ENCODE results near the gene GSC.

The GSC gene

DNA sequence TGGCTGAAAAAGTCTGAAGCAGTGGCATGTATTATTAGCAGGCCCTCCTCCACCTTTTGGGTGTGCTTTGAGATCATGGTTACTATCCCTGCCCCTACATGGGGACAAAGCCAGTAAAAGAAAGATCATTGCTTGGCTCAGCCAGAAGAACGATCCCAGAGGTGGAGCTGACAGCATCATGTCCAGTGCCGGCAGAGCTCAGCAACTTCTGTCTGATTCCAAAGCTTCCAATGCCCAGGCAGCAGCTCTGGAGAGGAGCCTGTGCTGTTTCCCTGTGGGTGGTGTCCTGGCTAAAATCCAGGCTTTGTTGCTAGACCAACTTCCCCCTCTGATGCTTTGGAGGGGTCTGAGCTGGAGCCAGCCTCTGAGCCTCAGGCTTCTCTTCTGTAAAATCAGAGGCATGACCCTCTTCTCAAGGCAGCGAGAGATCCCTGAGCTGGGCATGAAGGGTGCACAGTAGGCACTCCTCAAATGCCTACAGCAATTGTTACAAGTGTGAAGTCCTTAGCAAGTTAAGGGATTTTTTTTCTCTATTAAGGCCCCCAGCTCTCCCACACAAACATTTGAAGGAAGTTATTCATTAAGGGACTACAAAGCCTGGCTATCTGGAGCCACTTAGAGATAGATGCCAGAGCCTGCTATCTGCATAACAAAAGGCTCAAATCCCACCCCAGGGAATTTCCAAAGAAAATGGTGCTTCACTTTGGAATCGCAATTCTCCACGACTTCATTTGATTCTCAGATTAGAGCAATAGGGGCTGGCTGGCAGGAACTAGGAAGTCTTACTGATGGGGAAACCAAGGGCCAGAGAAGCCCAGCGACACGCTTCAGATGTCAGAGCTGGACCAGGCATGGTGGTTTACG is 10.9 kb upstream of the GSC start:
- Mint-ChIP-seq H3K27ac (ENCODE audit: low read depth) (no peak overlapping the region), H3K4me3 (no peak overlapping the region), H3K36me3 (ENCODE audit: insufficient read depth) (no peaks in the 10 kb centered on the region), H3K4me1 (peaks cover under 1% of the 10 kb centered on the region), H3K9me3 (no peaks in the 10 kb centered on the region), H3K27me3 (peaks cover 64% of the 10 kb centered on the region)
- ATAC-seq (replicated peaks; ENCODE audit: extremely low read depth, poor library complexity, severe bottlenecking) (no peak), DNase-seq (ENCODE audit: low spot score in 2 of 2) (no peak)

DNA sequence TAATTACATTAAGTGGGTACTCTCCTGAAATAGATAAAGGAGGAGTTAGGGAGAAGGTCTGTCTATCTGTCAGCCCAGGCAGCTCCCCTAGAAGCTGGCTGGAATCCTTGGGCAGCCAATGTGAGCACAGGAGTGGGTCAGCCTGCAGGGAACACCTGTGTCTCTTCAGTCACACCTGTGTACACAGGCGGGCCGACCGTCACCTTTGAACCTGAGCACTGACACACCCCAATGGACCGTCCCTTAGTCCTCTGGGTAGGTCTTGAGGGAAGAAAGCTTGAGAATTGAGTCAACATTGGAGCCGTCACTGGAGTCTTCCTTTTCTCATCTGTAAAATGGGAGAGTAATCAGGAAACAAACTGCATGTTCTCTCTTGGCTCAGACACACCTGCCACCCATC is 9.8 kb upstream of the GSC start:
- no peak overlapping the region for H3K27ac Mint-ChIP-seq (ENCODE audit: low read depth)
- H3K9me3 Mint-ChIP-seq, result no peaks in the 10 kb centered on the region
- peaks cover 5% of the 10 kb centered on the region for H3K4me1 Mint-ChIP-seq
- H3K4me3 Mint-ChIP-seq, result no peak overlapping the region
- peaks cover 71% of the 10 kb centered on the region for H3K27me3 Mint-ChIP-seq
- ATAC-seq (replicated peaks; ENCODE audit: extremely low read depth, poor library complexity, severe bottlenecking), result no peak
- peaks cover 3% of the 10 kb centered on the region for H3K36me3 Mint-ChIP-seq (ENCODE audit: insufficient read depth)
- DNase-seq (ENCODE audit: low spot score in 2 of 2), result no peak

DNA sequence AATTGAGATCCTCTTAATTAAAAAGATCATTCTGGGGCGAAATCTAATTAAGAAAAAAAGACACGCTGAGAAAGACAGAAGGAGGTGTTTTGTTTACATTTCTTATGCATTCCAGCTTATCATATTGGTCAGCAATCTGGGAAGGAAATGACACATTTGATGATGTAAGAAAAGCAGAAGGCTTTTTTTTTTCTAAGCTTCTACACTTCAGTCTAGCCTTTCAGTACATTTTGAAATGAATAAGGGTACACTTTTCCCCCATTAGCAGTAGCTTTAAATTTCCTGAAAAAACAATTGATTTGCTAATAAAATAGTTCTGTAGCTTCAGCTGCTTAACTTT is 5.9 kb upstream of the GSC start:
- H3K4me1 Mint-ChIP-seq, result peaks cover 5% of the 10 kb centered on the region
- H3K27me3 Mint-ChIP-seq, result peaks cover 93% of the 10 kb centered on the region
- peaks cover 6% of the 10 kb centered on the region for H3K36me3 Mint-ChIP-seq (ENCODE audit: insufficient read depth)
- no peak for ATAC-seq (replicated peaks; ENCODE audit: extremely low read depth, poor library complexity, severe bottlenecking)
- no peak overlapping the region for H3K27ac Mint-ChIP-seq (ENCODE audit: low read depth)
- no peak for DNase-seq (ENCODE audit: low spot score in 2 of 2)
- no peak overlapping the region for H3K4me3 Mint-ChIP-seq
- no peaks in the 10 kb centered on the region for H3K9me3 Mint-ChIP-seq

DNA sequence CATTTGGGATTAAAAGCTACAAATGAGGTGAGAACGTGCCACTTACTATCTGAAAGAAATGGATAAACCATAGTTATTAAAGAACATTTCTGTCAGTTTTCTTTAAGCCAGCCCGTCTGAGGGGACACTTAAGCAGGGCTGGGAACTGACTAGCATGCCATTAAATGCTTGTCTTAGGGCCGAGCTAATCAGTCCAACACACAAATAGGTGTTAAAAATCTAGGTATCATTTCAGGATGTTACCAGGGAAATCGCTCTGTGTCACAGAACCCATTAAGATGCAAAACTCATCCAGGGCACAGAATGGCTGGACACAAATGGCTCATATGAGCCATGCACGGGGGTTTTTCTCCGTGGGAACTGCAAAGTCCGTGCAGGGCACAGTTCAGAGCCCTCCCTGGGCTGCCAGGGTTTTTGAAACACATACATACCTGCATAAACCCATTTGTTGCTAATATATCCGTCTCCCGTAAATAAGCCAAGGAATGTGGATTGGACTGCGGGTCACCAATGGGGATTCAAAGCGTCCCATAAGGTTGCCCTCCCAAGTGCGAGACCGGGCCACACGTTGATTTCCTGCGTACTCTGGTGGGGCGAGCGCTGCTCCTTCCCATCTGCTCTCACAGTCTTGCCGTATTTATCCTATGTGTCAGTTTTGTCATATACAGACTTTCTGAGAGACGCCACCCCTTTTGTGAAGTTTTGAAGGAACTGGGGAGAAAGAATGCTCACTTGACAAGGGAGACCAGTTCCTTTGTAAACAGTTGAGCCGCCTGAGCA is 5.4 kb upstream of the GSC start:
- H3K9me3 Mint-ChIP-seq, result no peaks in the 10 kb centered on the region
- H3K27ac Mint-ChIP-seq (ENCODE audit: low read depth), result no peak overlapping the region
- ATAC-seq (replicated peaks; ENCODE audit: extremely low read depth, poor library complexity, severe bottlenecking) (no peak), DNase-seq (ENCODE audit: low spot score in 2 of 2) (no peak)
- H3K36me3 Mint-ChIP-seq (ENCODE audit: insufficient read depth), result peaks cover 6% of the 10 kb centered on the region
- H3K4me3 Mint-ChIP-seq, result no peak overlapping the region
- H3K27me3 Mint-ChIP-seq, result peaks cover 96% of the 10 kb centered on the region
- H3K4me1 Mint-ChIP-seq, result peaks cover 5% of the 10 kb centered on the region

DNA sequence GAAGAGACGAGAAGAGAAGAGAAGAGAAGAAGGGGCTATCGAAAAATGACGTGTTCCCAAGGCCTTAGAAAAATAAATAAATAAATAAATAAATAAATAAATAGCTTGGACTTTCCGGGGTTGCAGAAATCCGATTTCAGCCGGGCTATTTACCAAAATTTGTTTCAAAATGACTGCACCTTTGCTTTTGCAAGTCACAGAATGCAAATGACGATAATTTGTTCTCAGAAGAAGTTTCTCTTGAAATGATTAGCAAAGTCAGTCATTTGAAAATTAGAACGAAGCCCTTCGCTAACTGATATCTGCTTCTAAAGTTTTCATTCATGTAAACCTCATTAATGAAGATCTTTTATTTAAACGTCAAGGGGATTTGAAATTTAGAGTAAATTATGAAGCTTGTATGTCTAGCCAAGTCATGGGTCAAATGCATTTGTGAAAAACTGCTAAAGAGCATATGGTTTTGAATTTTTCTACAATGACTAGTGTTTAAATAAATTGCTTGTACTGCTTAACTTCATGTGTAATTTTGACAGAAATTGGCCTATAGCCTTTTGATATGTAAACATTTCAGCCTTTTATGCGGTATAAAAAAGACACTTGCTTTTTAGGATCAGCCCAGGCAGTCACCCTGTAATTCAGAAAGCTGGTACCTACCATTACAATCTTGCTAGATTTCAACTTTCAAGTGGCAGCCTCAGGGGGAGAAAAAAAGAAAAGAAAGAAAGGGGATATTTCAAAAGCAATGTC is 4.6 kb upstream of the GSC start:
- H3K27ac Mint-ChIP-seq (ENCODE audit: low read depth), result no peak overlapping the region
- DNase-seq (ENCODE audit: low spot score in 2 of 2) (no peak), ATAC-seq (replicated peaks; ENCODE audit: extremely low read depth, poor library complexity, severe bottlenecking) (no peak)
- H3K9me3 Mint-ChIP-seq, result no peaks in the 10 kb centered on the region
- H3K4me3 Mint-ChIP-seq, result no peak overlapping the region
- peaks cover 6% of the 10 kb centered on the region for H3K36me3 Mint-ChIP-seq (ENCODE audit: insufficient read depth)
- H3K27me3 Mint-ChIP-seq, result peaks cover 94% of the 10 kb centered on the region
- peaks cover 5% of the 10 kb centered on the region for H3K4me1 Mint-ChIP-seq

DNA sequence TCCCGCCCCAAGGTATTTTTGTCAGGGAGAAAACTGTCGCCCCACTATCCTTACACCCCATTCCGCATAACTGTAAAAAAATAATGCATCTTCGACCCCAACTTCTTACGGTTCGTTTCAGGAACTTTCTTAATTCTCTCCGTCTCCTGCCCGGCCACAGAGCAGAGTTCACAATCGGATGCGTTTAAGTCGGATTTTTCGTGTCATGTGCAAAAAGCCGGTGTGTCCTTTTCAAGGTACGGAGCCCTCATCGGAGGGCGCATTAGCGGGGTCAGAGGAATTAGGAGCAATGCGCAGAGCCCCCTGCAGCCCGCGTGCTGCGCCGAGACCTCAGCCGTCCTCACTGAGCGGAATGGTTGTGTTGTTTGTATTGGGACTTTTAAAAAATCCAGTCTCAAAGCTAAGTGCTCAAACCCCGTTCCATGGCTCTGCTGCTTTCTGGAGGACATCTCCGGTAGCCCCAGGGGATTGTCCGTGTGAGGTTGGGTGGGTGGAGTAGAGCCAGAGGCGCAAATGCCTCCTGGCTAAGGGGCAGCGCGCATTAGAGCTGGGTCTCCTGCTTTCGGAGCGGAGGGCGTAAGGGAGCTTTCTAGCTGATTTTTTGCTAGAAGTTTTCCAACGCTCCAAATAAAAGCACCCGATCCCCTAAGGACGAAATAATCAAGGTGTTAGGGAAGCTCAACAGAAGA is 3.9 kb upstream of the GSC start:
- DNase-seq (ENCODE audit: low spot score in 2 of 2) (no peak), ATAC-seq (replicated peaks; ENCODE audit: extremely low read depth, poor library complexity, severe bottlenecking) (no peak)
- peaks cover 94% of the 10 kb centered on the region for H3K27me3 Mint-ChIP-seq
- no peaks in the 10 kb centered on the region for H3K9me3 Mint-ChIP-seq
- H3K4me3 Mint-ChIP-seq, result no peak overlapping the region
- H3K36me3 Mint-ChIP-seq (ENCODE audit: insufficient read depth), result peaks cover 6% of the 10 kb centered on the region
- peaks cover 5% of the 10 kb centered on the region for H3K4me1 Mint-ChIP-seq
- no peak overlapping the region for H3K27ac Mint-ChIP-seq (ENCODE audit: low read depth)

DNA sequence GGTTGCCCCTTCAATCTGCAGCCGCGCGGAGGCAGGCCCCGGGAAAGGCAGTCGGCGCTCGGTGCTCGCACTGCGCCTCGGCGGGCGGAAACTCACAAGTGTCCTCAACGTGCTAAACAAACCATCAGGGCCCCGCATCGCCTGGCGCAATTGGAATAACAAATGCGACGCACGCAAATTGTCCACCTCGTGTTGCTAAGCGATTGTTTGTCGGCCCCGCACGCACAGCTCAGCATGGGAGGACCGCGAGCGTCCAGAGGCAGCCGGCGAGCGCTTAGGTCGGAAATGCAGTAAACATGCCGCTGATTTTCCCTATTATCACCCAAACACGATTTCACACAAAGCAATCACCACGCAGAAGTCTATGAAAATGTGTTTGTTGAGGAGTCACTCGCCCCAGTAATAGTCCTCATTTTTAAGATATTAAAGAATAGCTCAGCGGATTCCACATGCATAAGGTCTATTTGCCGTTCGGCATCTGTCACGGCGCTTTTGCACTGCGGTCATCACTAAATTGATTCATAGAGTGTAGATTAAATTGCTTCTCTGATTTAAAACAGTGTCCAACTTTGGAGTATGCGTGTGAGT is 3.2 kb upstream of the GSC start:
- peak overlapping the region; percentile 19 for H3K27ac Mint-ChIP-seq (ENCODE audit: low read depth)
- H3K27me3 Mint-ChIP-seq, result peaks cover 94% of the 10 kb centered on the region
- no peak for ATAC-seq (replicated peaks; ENCODE audit: extremely low read depth, poor library complexity, severe bottlenecking)
- H3K4me3 Mint-ChIP-seq, result no peak overlapping the region
- peaks cover 6% of the 10 kb centered on the region for H3K36me3 Mint-ChIP-seq (ENCODE audit: insufficient read depth)
- H3K4me1 Mint-ChIP-seq, result peaks cover 11% of the 10 kb centered on the region
- no peaks in the 10 kb centered on the region for H3K9me3 Mint-ChIP-seq
- DNase-seq (ENCODE audit: low spot score in 2 of 2), result no peak

DNA sequence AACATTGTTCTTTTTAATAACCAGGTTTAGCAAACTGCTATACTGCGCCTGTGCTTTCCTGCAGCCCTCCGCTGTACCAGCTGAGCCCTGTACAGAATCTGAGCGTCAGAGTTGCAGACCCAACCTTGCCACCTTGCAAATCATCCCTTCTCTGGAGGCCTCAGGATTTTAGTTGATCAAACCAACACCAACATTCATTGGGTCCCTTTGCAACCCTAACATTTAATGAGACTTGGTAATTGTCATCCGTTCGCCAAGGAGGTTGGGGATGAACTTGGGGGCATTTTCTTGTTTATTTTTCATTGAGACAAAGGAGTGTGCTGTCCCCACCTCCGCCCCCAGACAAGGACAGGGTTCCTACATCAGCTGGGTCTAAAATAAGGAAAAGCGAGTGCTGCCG is 2.6 kb upstream of the GSC start:
- Mint-ChIP-seq H3K27me3 (peaks cover 94% of the 10 kb centered on the region), H3K4me3 (no peak overlapping the region), H3K36me3 (ENCODE audit: insufficient read depth) (peaks cover 6% of the 10 kb centered on the region), H3K4me1 (peaks cover 11% of the 10 kb centered on the region), H3K9me3 (no peaks in the 10 kb centered on the region), H3K27ac (ENCODE audit: low read depth) (no peak overlapping the region)
- ATAC-seq (replicated peaks; ENCODE audit: extremely low read depth, poor library complexity, severe bottlenecking) (no peak), DNase-seq (ENCODE audit: low spot score in 2 of 2) (no peak)

DNA sequence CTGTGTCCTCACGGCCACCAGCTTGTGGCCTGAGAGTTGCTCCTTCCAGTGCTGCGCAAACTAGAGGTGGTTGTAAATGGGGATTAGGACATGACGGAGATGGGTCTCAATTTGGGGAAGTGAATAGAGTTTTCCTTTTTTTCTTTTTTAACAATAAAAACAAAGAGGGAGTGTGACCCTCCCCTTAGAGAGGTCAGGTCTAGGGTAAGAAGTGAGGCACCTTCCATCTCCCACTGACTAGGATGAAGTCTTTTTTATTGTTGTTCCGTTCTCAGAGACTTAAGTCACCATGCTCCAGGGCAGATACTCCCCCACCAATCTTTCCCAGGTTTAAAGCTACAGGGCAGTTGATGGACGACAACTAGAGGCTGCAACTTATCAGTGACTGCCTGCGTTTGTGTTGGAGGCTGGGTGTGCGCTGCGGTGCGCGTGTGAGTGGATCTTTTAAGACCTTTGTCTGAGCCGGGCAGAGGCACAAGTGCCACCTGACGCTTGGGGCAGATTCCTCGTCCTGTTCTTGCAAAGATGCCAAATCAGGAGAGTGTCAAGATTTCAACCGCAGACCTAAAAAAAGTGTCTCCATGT is 2.1 kb upstream of the GSC start:
- Mint-ChIP-seq H3K27me3 (peaks cover 94% of the 10 kb centered on the region), H3K9me3 (no peaks in the 10 kb centered on the region), H3K27ac (ENCODE audit: low read depth) (no peak overlapping the region), H3K36me3 (ENCODE audit: insufficient read depth) (peaks cover 6% of the 10 kb centered on the region), H3K4me1 (peaks cover 11% of the 10 kb centered on the region), H3K4me3 (peak overlapping the region; percentile 45)
- ATAC-seq (replicated peaks; ENCODE audit: extremely low read depth, poor library complexity, severe bottlenecking), result no peak
- DNase-seq (ENCODE audit: low spot score in 2 of 2), result no peak

DNA sequence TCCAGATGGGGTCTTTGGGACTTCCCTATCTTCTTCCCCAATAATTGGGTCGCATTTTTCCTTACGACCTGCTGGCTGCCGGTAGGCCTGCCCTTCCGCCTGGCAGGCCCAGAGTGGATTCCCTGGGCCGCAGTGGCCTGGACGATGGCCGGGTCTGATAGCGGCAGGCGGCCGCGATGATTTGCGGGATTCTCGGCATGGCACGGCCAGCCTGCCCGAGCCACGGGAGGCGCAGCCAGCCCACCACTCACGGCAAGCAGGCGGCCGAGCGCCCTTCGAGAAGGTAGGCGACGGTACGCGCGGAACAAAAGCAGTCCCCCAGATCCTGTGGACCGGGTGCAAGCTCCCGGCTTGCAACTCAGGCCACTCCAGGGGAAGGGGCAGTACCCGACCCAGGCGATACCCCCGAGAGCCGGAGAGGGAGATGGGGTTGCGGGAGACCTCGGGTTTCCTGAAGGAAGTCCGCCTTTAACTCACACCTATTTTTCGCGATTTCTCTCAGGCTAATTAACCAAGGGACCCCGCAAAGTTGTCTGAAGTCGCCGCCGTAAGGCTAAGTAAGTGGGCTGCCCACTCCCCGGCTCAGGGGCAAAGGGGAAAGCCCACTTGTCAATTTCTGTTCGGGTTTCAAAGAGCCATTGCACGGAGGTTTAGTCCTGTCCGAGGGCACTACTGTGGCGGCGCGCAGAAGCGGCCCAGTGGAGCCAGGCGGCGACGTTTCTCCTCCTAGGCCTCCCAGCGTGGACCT is 1.4 kb upstream of the GSC start:
- Mint-ChIP-seq H3K9me3 (no peaks in the 10 kb centered on the region), H3K4me3 (peak overlapping the region; percentile 45), H3K27ac (ENCODE audit: low read depth) (no peak overlapping the region)

DNA sequence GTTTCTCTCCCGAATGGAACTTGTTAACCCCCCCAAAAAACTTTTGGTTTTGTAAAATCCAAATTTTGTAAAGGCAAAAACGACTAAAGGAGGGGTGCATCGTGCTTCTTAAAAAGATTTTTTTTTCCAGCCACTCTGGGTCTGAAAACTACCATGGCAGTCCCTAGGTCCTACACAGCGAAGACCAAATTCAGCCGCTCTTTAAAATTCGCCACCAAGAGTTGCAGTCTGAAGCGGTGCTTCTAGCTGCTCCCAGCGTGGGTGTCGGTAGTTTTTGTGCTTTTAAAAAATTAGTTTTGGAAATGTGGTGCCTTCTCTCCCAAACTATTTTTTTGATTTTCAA is 873 bp upstream of the GSC start:
- Mint-ChIP-seq H3K4me1 (peaks cover 11% of the 10 kb centered on the region), H3K27me3 (peaks cover 91% of the 10 kb centered on the region), H3K27ac (ENCODE audit: low read depth) (no peak overlapping the region), H3K36me3 (ENCODE audit: insufficient read depth) (peaks cover 6% of the 10 kb centered on the region), H3K4me3 (peak overlapping the region; percentile 49), H3K9me3 (no peaks in the 10 kb centered on the region)
- ATAC-seq (replicated peaks; ENCODE audit: extremely low read depth, poor library complexity, severe bottlenecking) (no peak), DNase-seq (ENCODE audit: low spot score in 2 of 2) (no peak)

More for the DNA sequence above, 1.4 kb upstream of the GSC start:
- peaks cover 11% of the 10 kb centered on the region for H3K4me1 Mint-ChIP-seq
- H3K27me3 Mint-ChIP-seq, result peaks cover 94% of the 10 kb centered on the region
- no peak for DNase-seq (ENCODE audit: low spot score in 2 of 2)
- ATAC-seq (replicated peaks; ENCODE audit: extremely low read depth, poor library complexity, severe bottlenecking), result no peak
- peaks cover 6% of the 10 kb centered on the region for H3K36me3 Mint-ChIP-seq (ENCODE audit: insufficient read depth)
